Neural progenitor cell (in vitro differentiated cells): ENCODE measurements around the gene IKBIP.

Experiments used
- CTCF ChIP-seq: fragments of 200-600 bp; sonication (generic); IDR thresholded peaks from 2 replicates; pipeline ENCODE4 v1.5.1; 2017; ENCODE audit warnings: antibody characterized with exemption, mild to moderate bottlenecking
- EZH2 ChIP-seq: fragments of 200-600 bp; sonication (generic); IDR thresholded peaks from 2 replicates; pipeline ENCODE4 v1.6.1; 2017; ENCODE audit warnings: antibody characterized with exemption, mild to moderate bottlenecking, moderate library complexity
- EZH2phosphoT487 ChIP-seq: fragments of 200-600 bp; sonication (generic); IDR thresholded peaks from 2 replicates; pipeline ENCODE4 v1.6.1; 2017; ENCODE audit warnings: antibody characterized with exemption

DNA sequence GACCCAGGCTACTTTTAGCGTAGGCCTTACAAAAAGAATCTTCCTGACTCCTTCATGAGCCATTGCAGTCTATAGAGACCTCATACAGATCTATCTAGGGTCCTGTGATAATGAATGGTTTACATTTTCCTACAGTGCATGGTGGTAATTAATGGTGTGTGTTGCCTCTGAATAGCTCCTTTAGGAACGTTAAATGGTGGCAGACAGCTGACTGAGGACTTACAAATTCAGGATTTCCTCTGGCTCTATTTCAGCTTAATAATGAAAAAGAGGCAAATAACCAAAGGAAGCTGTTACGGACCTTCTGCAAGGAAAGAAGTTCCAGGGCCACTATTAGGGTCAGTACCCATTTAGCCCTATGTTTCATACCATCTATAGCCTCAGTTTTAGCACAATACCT is 5.1 kb downstream of the IKBIP start:
- no peak for TF ChIP-seq CTCF
- TF ChIP-seq EZH2: no peak
- TF ChIP-seq EZH2phosphoT487: no peak
